BLaER1 (cell line): ENCODE measurements around the gene C6orf58.

ENCODE experiments used
- H3K27ac ChIP-seq: shearing (Covaris generic); formaldehyde crosslinking; 2 replicates; pipeline ENCODE4 v1.8.1; 2022
- H3K27me3 ChIP-seq: shearing (Covaris generic); formaldehyde crosslinking; 2 replicates; pipeline ENCODE4 v1.8.1; 2022
- H3K36me3 ChIP-seq: shearing (Covaris generic); formaldehyde crosslinking; 2 replicates; pipeline ENCODE4 v1.8.1; 2022
- H3K4me1 ChIP-seq: shearing (Covaris generic); formaldehyde crosslinking; 2 replicates; pipeline ENCODE4 v1.8.1; 2022
- H3K4me2 ChIP-seq: shearing (Covaris generic); formaldehyde crosslinking; 2 replicates; pipeline ENCODE4 v1.8.1; 2022
- H3K4me3 ChIP-seq: shearing (Covaris generic); formaldehyde crosslinking; 2 replicates; pipeline ENCODE4 v1.8.1; 2022
- H3K9ac ChIP-seq: shearing (Covaris generic); formaldehyde crosslinking; 2 replicates; pipeline ENCODE4 v1.8.1; 2022
- H3K9me3 ChIP-seq: shearing (Covaris generic); formaldehyde crosslinking; 2 replicates; pipeline ENCODE4 v1.8.1; 2022
- H4K20me1 ChIP-seq: shearing (Covaris generic); formaldehyde crosslinking; 2 replicates; pipeline ENCODE4 v1.8.1; 2022
- Cebpa-rat ChIP-seq: shearing (Covaris generic); IDR thresholded peaks from 2 replicates; pipeline ENCODE4 v1.8.1; 2022

The C6orf58 gene

GRCh38 chr6:127576874-127577273, at the start of gene C6orf58:
TSS of gene C6orf58 (plus strand) at chr6:127577174. CDS start at chr6:127577186, 12 bp downstream.
- no peak for TF ChIP-seq Cebpa-rat
- Histone ChIP-seq H3K27me3 (no peaks in the 10 kb centered on the region), H3K36me3 (no peaks in the 10 kb centered on the region), H4K20me1 (no peaks in the 10 kb centered on the region), H3K9ac (no peak within 1 kb of the TSS), H3K27ac (no peak within 1 kb of the TSS), H3K4me2 (no peak within 1 kb of the TSS), H3K4me1 (no peaks in the 10 kb centered on the region), H3K9me3 (no peaks in the 10 kb centered on the region), H3K4me3 (no peak within 1 kb of the TSS)

GRCh38 chr6:127533011-127533410, 44.0 kb upstream of the C6orf58 start:
- H3K4me2 ChIP-seq = no peak overlapping the region

GRCh38 chr6:127533736-127534135, 43.2 kb upstream of the C6orf58 start:
- Histone ChIP-seq H3K4me3 (no peak overlapping the region), H3K9ac (no peak overlapping the region), H3K9me3 (no peaks in the 10 kb centered on the region), H4K20me1 (no peaks in the 10 kb centered on the region), H3K27me3 (no peaks in the 10 kb centered on the region), H3K27ac (no peak overlapping the region), H3K4me1 (no peaks in the 10 kb centered on the region), H3K4me2 (no peak overlapping the region), H3K36me3 (no peaks in the 10 kb centered on the region)
- TF ChIP-seq Cebpa-rat = no peak

More at GRCh38 chr6:127533011-127533410, 44.0 kb upstream of the C6orf58 start:
- Histone ChIP-seq H3K4me3 (no peak overlapping the region), H3K9me3 (no peaks in the 10 kb centered on the region), H3K27me3 (no peaks in the 10 kb centered on the region), H4K20me1 (no peaks in the 10 kb centered on the region), H3K27ac (no peak overlapping the region), H3K36me3 (no peaks in the 10 kb centered on the region), H3K4me1 (no peaks in the 10 kb centered on the region), H3K9ac (no peak overlapping the region)
- TF ChIP-seq Cebpa-rat = no peak

- Histone ChIP-seq H3K4me3 (no peak overlapping the region), H3K9ac (no peak overlapping the region), H3K4me1 (peaks cover 11% of the 10 kb centered on the region), H3K27ac (no peak overlapping the region), H4K20me1 (no peaks in the 10 kb centered on the region), H3K36me3 (no peaks in the 10 kb centered on the region), H3K4me2 (no peak overlapping the region), H3K27me3 (no peaks in the 10 kb centered on the region), H3K9me3 (no peaks in the 10 kb centered on the region)
- TF ChIP-seq Cebpa-rat = no peak
Observed at GRCh38 chr6:127538750-127539264, 38.2 kb upstream of the C6orf58 start.

- Histone ChIP-seq H3K4me2 (no peak overlapping the region), H3K9ac (no peak overlapping the region), H3K36me3 (no peaks in the 10 kb centered on the region), H3K4me1 (peaks cover 11% of the 10 kb centered on the region), H3K27me3 (no peaks in the 10 kb centered on the region), H3K9me3 (no peaks in the 10 kb centered on the region), H3K27ac (no peak overlapping the region), H3K4me3 (no peak overlapping the region), H4K20me1 (no peaks in the 10 kb centered on the region)
- no peak for TF ChIP-seq Cebpa-rat
Observed at GRCh38 chr6:127539272-127539671, 37.7 kb upstream of the C6orf58 start.

- no peaks in the 10 kb centered on the region for H3K9me3 ChIP-seq
- no peak overlapping the region for H3K4me3 ChIP-seq
- H3K27ac ChIP-seq = no peak overlapping the region
- no peaks in the 10 kb centered on the region for H3K36me3 ChIP-seq
- no peak overlapping the region for H3K4me2 ChIP-seq
- H4K20me1 ChIP-seq = no peaks in the 10 kb centered on the region
- peaks cover 6% of the 10 kb centered on the region for H3K4me1 ChIP-seq
- no peak for TF ChIP-seq Cebpa-rat
- H3K9ac ChIP-seq = no peak overlapping the region
- no peaks in the 10 kb centered on the region for H3K27me3 ChIP-seq
Observed at GRCh38 chr6:127547215-127547614, 29.8 kb upstream of the C6orf58 start.

- Histone ChIP-seq H3K4me2 (no peak overlapping the region), H3K27me3 (no peaks in the 10 kb centered on the region), H3K27ac (no peak overlapping the region), H4K20me1 (no peaks in the 10 kb centered on the region), H3K4me3 (no peak overlapping the region), H3K36me3 (no peaks in the 10 kb centered on the region), H3K9me3 (no peaks in the 10 kb centered on the region), H3K9ac (no peak overlapping the region), H3K4me1 (no peaks in the 10 kb centered on the region)
- TF ChIP-seq Cebpa-rat = no peak
Observed at GRCh38 chr6:127547904-127548649, 28.9 kb upstream of the C6orf58 start.

GRCh38 chr6:127550403-127550802, 26.6 kb upstream of the C6orf58 start:
- no peak for TF ChIP-seq Cebpa-rat
- H3K4me1 ChIP-seq = no peaks in the 10 kb centered on the region
- no peaks in the 10 kb centered on the region for H3K36me3 ChIP-seq

GRCh38 chr6:127554435-127555006, 22.5 kb upstream of the C6orf58 start:
- H3K9me3 ChIP-seq = no peaks in the 10 kb centered on the region
- H3K27me3 ChIP-seq = no peaks in the 10 kb centered on the region
- TF ChIP-seq Cebpa-rat = no peak
- H3K4me2 ChIP-seq = no peak overlapping the region
- no peak overlapping the region for H3K27ac ChIP-seq
- no peaks in the 10 kb centered on the region for H3K36me3 ChIP-seq
- H3K4me1 ChIP-seq = no peaks in the 10 kb centered on the region
- H3K4me3 ChIP-seq = no peak overlapping the region
- no peaks in the 10 kb centered on the region for H4K20me1 ChIP-seq
- H3K9ac ChIP-seq = no peak overlapping the region

More at GRCh38 chr6:127550403-127550802, 26.6 kb upstream of the C6orf58 start:
- Histone ChIP-seq H3K9me3 (no peaks in the 10 kb centered on the region), H3K4me2 (no peak overlapping the region), H3K4me3 (no peak overlapping the region), H3K9ac (no peak overlapping the region), H4K20me1 (no peaks in the 10 kb centered on the region), H3K27me3 (no peaks in the 10 kb centered on the region), H3K27ac (no peak overlapping the region)

GRCh38 chr6:127561660-127562059, 15.3 kb upstream of the C6orf58 start:
- TF ChIP-seq Cebpa-rat = no peak
- Histone ChIP-seq H3K4me1 (no peaks in the 10 kb centered on the region), H3K4me2 (no peak overlapping the region), H3K9me3 (no peaks in the 10 kb centered on the region), H3K36me3 (no peaks in the 10 kb centered on the region), H3K9ac (no peak overlapping the region), H3K4me3 (no peak overlapping the region), H3K27ac (no peak overlapping the region), H4K20me1 (no peaks in the 10 kb centered on the region), H3K27me3 (no peaks in the 10 kb centered on the region)
